BE2C (cell line): Measurements from ENCODE around the gene TARBP1.

Experiments used
- DNase-seq: peaks from one replicate; pipeline ENCODE4 v3.0.0-alpha.2; 2020
- H3K27me3 ChIP-seq: fragments of 250-450 bp; sonication (Bioruptor Pico); 2 replicates; pipeline ENCODE4 v1.5.1; 2020; ENCODE audit warnings: mild to moderate bottlenecking
- H3K36me3 ChIP-seq: fragments of 250-450 bp; sonication (Bioruptor Pico); 2 replicates; pipeline ENCODE4 v1.5.1; 2020; ENCODE audit warnings: mild to moderate bottlenecking
- H3K4me1 ChIP-seq: fragments of 250-450 bp; sonication (Bioruptor Pico); 2 replicates; pipeline ENCODE4 v1.5.1; 2020
- H3K4me3 ChIP-seq: 2 replicates; pipeline ENCODE4 v1.5.1; 2011; ENCODE audit warnings: low read depth, low read length
- H3K9me3 ChIP-seq: fragments of 250-450 bp; sonication (Bioruptor Pico); 2 replicates; pipeline ENCODE4 v1.5.1; 2020
- TF ChIP-seq, protein P1 (sequence below): IDR thresholded peaks from 2 replicates; pipeline ENCODE4 v1.5.1; 2012; ENCODE audit warnings: mild to moderate bottlenecking, low read depth, low read length

Gene TARBP1

DNA sequence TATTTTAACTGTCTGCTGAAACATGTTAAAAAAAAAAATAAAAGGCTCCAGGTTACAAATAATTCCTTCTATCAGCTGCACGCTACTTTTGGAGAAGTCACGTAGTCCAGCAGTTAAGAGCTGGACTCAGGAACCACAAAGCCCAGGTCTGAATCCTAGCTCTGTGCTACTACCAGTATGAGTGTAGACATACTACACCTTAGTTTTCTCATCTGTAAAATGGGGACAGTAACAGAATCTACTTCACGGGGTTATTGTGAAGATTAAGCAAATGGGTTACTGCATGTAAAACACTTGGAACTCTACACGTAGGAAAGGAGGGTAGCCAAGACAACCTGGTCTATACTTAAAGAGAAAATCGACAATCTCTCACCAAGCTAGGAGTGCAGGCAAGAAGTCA is 48.3 kb downstream of the TARBP1 start:
- Histone ChIP-seq H3K4me3 (no peak overlapping the region), H3K36me3 (peaks cover 40% of the 10 kb centered on the region), H3K27me3 (no peaks in the 10 kb centered on the region), H3K4me1 (no peaks in the 10 kb centered on the region), H3K9me3 (no peaks in the 10 kb centered on the region)
- TF ChIP-seq, protein P1, sequence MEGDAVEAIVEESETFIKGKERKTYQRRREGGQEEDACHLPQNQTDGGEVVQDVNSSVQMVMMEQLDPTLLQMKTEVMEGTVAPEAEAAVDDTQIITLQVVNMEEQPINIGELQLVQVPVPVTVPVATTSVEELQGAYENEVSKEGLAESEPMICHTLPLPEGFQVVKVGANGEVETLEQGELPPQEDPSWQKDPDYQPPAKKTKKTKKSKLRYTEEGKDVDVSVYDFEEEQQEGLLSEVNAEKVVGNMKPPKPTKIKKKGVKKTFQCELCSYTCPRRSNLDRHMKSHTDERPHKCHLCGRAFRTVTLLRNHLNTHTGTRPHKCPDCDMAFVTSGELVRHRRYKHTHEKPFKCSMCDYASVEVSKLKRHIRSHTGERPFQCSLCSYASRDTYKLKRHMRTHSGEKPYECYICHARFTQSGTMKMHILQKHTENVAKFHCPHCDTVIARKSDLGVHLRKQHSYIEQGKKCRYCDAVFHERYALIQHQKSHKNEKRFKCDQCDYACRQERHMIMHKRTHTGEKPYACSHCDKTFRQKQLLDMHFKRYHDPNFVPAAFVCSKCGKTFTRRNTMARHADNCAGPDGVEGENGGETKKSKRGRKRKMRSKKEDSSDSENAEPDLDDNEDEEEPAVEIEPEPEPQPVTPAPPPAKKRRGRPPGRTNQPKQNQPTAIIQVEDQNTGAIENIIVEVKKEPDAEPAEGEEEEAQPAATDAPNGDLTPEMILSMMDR: no peak
- no peak for DNase-seq

DNA sequence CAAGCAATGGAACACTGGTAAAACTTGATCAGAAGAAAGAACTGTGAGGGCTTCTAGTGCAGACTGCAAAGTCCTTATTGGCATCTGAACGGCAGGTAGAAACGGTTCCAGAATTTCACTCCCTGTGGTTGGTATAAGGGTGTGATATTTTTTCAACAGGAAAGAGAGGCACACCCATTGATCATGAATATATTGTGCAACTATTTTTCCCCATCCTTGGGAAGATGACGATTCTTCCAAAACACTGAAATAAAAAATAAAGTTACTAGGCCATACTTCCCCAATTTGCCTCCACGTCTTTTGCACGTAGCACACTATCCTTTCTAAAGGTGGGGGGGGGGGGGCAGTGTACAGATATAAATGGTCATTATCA is 49.6 kb downstream of the TARBP1 start:
- Histone ChIP-seq H3K27me3 (no peaks in the 10 kb centered on the region), H3K4me3 (no peak overlapping the region), H3K9me3 (no peaks in the 10 kb centered on the region), H3K36me3 (peaks cover 50% of the 10 kb centered on the region), H3K4me1 (no peaks in the 10 kb centered on the region)
- TF ChIP-seq, protein P1: no peak
- no peak for DNase-seq

DNA sequence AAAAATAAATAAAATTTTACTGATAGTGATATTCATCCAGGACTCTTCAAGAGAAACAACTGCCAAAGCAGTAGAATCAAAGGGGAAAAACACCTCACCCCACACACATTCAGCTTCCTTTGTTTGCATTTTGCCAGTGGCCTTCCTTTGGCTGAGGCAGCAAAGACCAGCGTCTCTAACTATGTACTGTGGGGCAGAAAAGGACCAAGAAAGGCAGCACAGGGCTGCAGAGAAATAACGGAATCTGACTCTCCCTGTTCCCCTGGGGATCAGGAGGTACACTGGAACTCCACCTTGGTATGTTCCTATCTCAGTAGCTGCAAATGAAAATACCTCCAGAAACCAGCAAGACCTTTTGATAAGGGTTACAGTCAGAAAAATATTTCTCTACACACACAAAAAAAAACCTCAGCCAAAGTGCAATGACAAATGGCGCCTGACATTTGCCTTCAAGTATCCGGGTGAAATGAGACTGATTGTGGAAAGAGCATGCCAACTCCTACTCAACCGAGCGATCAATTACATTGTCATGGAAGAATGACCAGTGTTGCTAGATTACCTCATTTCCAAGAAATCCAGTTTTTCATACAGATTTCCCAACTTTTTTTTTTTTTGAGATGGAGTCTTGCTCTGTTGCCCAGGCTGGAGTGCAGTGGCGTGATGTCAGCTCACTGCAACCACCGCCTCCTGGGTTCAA is 50.9 kb downstream of the TARBP1 start:
- TF ChIP-seq, protein P1: no peak
- H3K4me1 ChIP-seq: no peaks in the 10 kb centered on the region
- H3K9me3 ChIP-seq: no peaks in the 10 kb centered on the region
- DNase-seq: no peak
- peaks cover 47% of the 10 kb centered on the region for H3K36me3 ChIP-seq
- no peak overlapping the region for H3K4me3 ChIP-seq
- H3K27me3 ChIP-seq: no peaks in the 10 kb centered on the region

DNA sequence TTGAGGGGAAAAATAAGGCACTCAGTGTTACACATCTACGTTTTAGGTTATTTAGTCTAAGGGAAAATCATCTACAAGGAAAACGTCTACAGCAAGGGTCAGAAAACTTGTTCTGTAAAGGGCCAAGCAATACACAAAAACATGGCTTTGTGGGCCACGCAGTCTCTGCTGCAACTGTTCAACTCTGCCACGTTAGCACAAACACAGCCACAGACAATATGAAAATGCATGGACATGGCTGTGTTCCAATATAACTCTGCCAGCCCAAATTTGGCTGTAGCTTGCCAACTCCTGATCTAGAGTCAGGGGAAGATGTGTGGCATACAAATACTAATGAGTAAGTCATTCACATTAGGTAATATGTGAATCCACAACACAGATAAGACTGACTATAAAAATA is 65.0 kb downstream of the TARBP1 start:
- no peaks in the 10 kb centered on the region for H3K9me3 ChIP-seq
- no peaks in the 10 kb centered on the region for H3K4me1 ChIP-seq
- DNase-seq: no peak
- TF ChIP-seq, protein P1: no peak
- no peak overlapping the region for H3K4me3 ChIP-seq
- no peaks in the 10 kb centered on the region for H3K27me3 ChIP-seq
- H3K36me3 ChIP-seq: no peaks in the 10 kb centered on the region; the same call in 1 of the 2 replicates

DNA sequence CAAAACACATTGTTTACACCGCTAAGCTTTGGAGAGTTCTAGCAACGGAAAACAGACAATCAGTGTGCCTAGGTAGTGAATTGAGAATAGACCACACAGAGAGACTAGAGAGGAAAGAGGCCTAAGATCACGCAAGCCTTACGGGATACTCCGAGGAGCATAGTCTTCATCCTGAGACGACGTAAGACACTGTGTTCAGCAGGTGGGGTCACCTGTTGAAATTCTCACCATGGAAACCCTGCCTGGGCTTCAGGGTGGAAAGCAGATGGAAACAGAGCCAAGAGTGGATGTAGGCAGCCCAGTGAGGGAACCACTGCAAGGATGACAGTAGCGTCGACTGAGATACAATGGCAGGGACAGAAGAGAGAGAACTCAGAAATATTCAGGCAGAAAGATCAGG is 65.5 kb downstream of the TARBP1 start:
- Histone ChIP-seq H3K27me3 (no peaks in the 10 kb centered on the region), H3K4me3 (no peak overlapping the region), H3K9me3 (no peaks in the 10 kb centered on the region), H3K4me1 (no peaks in the 10 kb centered on the region), H3K36me3 (no peaks in the 10 kb centered on the region; the same call in 1 of the 2 replicates)
- TF ChIP-seq, protein P1: no peak
- no peak for DNase-seq

DNA sequence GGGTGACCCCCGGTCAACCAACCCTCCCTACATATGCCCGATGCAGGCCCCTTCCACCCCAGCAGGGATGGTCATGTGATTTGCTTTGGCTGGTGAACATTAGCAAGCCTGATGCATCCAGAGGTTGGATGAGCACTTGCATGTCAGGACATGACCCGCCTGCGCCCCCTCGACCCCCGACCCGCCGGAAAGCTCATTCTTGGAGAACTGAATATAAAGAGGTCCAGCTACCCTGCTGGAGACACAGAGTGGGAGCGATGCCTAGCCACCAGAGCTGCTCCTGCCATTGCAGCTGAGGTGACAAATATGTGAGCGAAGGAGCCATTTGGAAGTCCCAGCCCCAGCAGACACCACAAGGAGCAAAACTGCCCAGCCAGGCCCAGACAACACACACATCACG is 66.1 kb downstream of the TARBP1 start:
- H3K27me3 ChIP-seq: no peaks in the 10 kb centered on the region
- no peak overlapping the region for H3K4me3 ChIP-seq
- H3K4me1 ChIP-seq: no peaks in the 10 kb centered on the region
- DNase-seq: no peak
- TF ChIP-seq, protein P1: no peak
- no peaks in the 10 kb centered on the region; the same call in 1 of the 2 replicates for H3K36me3 ChIP-seq
- H3K9me3 ChIP-seq: no peaks in the 10 kb centered on the region
